BE2C (cell line): ENCODE results near the gene VCAN.

Source experiments
- DNase-seq: peaks from one replicate; pipeline ENCODE4 v3.0.0-alpha.2; 2020
- H3K27me3 ChIP-seq: fragments of 250-450 bp; sonication (Bioruptor Pico); 2 replicates; pipeline ENCODE4 v1.5.1; 2020; ENCODE audit warnings: mild to moderate bottlenecking
- H3K36me3 ChIP-seq: fragments of 250-450 bp; sonication (Bioruptor Pico); 2 replicates; pipeline ENCODE4 v1.5.1; 2020; ENCODE audit warnings: mild to moderate bottlenecking
- H3K4me1 ChIP-seq: fragments of 250-450 bp; sonication (Bioruptor Pico); 2 replicates; pipeline ENCODE4 v1.5.1; 2020
- H3K4me3 ChIP-seq: 2 replicates; pipeline ENCODE4 v1.5.1; 2011; ENCODE audit warnings: low read depth, low read length
- H3K9me3 ChIP-seq: fragments of 250-450 bp; sonication (Bioruptor Pico); 2 replicates; pipeline ENCODE4 v1.5.1; 2020
- TF ChIP-seq, protein P1 (sequence below): IDR thresholded peaks from 2 replicates; pipeline ENCODE4 v1.5.1; 2012; ENCODE audit warnings: mild to moderate bottlenecking, low read depth, low read length

VCAN gene

DNA sequence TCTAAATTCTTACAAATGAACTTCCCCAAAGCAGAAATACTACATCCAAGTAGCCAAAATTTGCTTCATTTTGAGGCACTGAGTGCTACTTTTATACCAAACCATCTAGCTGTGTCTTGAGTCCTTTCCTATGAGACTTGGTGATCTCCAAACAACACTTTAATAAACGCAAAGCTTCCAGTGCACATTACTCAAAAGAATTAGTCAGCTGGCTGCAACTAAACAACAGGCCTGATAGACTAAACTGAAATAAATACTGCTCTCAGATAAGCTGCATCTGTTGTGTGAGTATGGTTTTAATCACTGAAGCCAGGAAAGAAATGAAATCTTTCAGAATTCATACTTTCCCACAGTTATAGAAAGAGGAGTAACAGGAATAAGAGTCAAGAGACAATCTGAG is 80.3 kb downstream of the VCAN start:
- Histone ChIP-seq H3K4me3 (no peak overlapping the region), H3K36me3 (no peaks in the 10 kb centered on the region), H3K9me3 (no peaks in the 10 kb centered on the region), H3K27me3 (no peaks in the 10 kb centered on the region), H3K4me1 (peaks cover 8% of the 10 kb centered on the region; the same call in 1 of the 2 replicates)
- no peak for DNase-seq
- TF ChIP-seq, protein P1, sequence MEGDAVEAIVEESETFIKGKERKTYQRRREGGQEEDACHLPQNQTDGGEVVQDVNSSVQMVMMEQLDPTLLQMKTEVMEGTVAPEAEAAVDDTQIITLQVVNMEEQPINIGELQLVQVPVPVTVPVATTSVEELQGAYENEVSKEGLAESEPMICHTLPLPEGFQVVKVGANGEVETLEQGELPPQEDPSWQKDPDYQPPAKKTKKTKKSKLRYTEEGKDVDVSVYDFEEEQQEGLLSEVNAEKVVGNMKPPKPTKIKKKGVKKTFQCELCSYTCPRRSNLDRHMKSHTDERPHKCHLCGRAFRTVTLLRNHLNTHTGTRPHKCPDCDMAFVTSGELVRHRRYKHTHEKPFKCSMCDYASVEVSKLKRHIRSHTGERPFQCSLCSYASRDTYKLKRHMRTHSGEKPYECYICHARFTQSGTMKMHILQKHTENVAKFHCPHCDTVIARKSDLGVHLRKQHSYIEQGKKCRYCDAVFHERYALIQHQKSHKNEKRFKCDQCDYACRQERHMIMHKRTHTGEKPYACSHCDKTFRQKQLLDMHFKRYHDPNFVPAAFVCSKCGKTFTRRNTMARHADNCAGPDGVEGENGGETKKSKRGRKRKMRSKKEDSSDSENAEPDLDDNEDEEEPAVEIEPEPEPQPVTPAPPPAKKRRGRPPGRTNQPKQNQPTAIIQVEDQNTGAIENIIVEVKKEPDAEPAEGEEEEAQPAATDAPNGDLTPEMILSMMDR = no peak

DNA sequence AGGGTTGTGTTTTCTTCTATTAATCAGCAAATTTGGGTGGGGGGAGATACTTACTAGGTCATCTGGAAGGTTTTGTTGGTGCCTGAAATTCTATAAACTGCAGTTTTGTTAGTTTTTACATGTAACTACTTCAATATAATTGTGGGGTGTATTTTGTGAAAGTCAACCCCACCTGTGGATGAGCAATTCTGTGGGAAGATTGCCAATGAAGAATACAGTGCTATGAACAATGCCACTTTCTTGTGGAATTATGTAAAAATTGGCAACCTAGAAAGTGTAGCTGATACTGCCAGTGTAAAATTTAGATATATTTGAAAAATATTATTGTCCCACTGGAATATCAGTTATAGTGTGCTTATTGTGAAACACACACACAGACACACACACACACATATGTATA is 80.7 kb downstream of the VCAN start:
- peaks cover 8% of the 10 kb centered on the region; the same call in 1 of the 2 replicates for H3K4me1 ChIP-seq
- TF ChIP-seq, protein P1 = no peak
- DNase-seq = no peak
- H3K4me3 ChIP-seq = no peak overlapping the region
- no peaks in the 10 kb centered on the region for H3K36me3 ChIP-seq
- H3K27me3 ChIP-seq = no peaks in the 10 kb centered on the region
- no peaks in the 10 kb centered on the region for H3K9me3 ChIP-seq

GRCh38 chr5:83553000-83553486 is 81.5 kb downstream of the VCAN start:
- no peaks in the 10 kb centered on the region for H3K9me3 ChIP-seq
- no peaks in the 10 kb centered on the region for H3K27me3 ChIP-seq
- DNase-seq = no peak
- H3K4me3 ChIP-seq = no peak overlapping the region
- H3K36me3 ChIP-seq = no peaks in the 10 kb centered on the region
- H3K4me1 ChIP-seq = peaks cover 8% of the 10 kb centered on the region; the same call in 1 of the 2 replicates
- TF ChIP-seq, protein P1 = no peak

GRCh38 chr5:83554133-83554532 is 82.6 kb downstream of the VCAN start:
- TF ChIP-seq, protein P1 = no peak
- Histone ChIP-seq H3K9me3 (no peaks in the 10 kb centered on the region), H3K27me3 (no peaks in the 10 kb centered on the region), H3K4me1 (peaks cover 8% of the 10 kb centered on the region; the same call in 1 of the 2 replicates), H3K4me3 (no peak overlapping the region), H3K36me3 (no peaks in the 10 kb centered on the region)
- DNase-seq = no peak

DNA sequence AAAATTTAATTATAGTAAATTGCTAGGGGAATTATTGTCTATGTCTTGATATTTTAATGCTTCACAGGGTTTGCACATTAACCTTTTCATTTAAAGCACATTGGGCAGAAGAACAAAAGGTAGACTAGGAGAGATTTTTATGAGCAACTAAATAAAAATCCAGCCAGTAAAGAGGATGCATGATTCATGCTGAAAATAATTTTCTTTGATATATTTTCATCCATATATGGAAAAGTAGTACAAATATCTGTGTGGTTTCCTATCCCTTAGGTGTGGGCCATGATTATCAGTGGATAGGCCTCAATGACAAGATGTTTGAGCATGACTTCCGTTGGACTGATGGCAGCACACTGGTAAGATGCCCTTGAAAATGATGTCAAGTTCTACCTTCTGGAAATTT is 83.1 kb downstream of the VCAN start:
- Histone ChIP-seq H3K4me1 (peaks cover 8% of the 10 kb centered on the region; the same call in 1 of the 2 replicates), H3K27me3 (no peaks in the 10 kb centered on the region), H3K4me3 (no peak overlapping the region), H3K36me3 (no peaks in the 10 kb centered on the region), H3K9me3 (no peaks in the 10 kb centered on the region)
- no peak for DNase-seq
- TF ChIP-seq, protein P1 = no peak

GRCh38 chr5:83555263-83555662 is 83.7 kb downstream of the VCAN start:
- Histone ChIP-seq H3K4me3 (no peak overlapping the region), H3K9me3 (no peaks in the 10 kb centered on the region), H3K4me1 (peaks cover 8% of the 10 kb centered on the region; the same call in 1 of the 2 replicates), H3K27me3 (no peaks in the 10 kb centered on the region), H3K36me3 (no peaks in the 10 kb centered on the region)
- TF ChIP-seq, protein P1 = no peak
- no peak for DNase-seq
